SHP77 (cell line): Measurements from ENCODE around the gene CLEC18B.
"Not testable (repeated sequence)": the region's sequence is repeated elsewhere in the genome, so short reads cannot be mapped to it uniquely, and the experiment has no call there.

ENCODE experiments used
- DNase-seq, 2 experiments: peaks; one replicate each; lab custom pipeline; 2025; lab: John Stamatoyannopoulos, UW

Gene CLEC18B

GRCh38 chr16:74420612-74421481 lies at the start of gene CLEC18B:
Gene CLEC18B (minus strand): TSS chr16:74421478. CDS start chr16:74421270, 208 bp downstream.
- DNase-seq, result not testable (repeated sequence)

- no peak for DNase-seq
Observed at GRCh38 chr16:74469946-74470478, 48.7 kb upstream of the CLEC18B start.

- no peak for DNase-seq
Observed at GRCh38 chr16:74468807-74469525, 47.7 kb upstream of the CLEC18B start.

- DNase-seq, result no peak
Observed at GRCh38 chr16:74466872-74467271, 45.6 kb upstream of the CLEC18B start.

GRCh38 chr16:74465851-74466685 lies 44.8 kb upstream of the CLEC18B start:
- no peak for DNase-seq

GRCh38 chr16:74465281-74465680 lies 44.0 kb upstream of the CLEC18B start:
- DNase-seq, result no peak

- DNase-seq, result no peak
Observed at GRCh38 chr16:74463888-74464287, 42.6 kb upstream of the CLEC18B start.

- no peak for DNase-seq
Observed at GRCh38 chr16:74462361-74462760, 41.1 kb upstream of the CLEC18B start.

- no peak for DNase-seq
Observed at GRCh38 chr16:74461826-74462225, 40.5 kb upstream of the CLEC18B start.

GRCh38 chr16:74460542-74460941 lies 39.3 kb upstream of the CLEC18B start:
- DNase-seq, result no peak

GRCh38 chr16:74456290-74456625 lies 35.0 kb upstream of the CLEC18B start:
- DNase-seq, result no peak

- DNase-seq, result no peak
Observed at GRCh38 chr16:74455619-74456289, 34.5 kb upstream of the CLEC18B start.

GRCh38 chr16:74455213-74455612 lies 33.9 kb upstream of the CLEC18B start:
- DNase-seq, result no peak

GRCh38 chr16:74451951-74452758 lies 30.9 kb upstream of the CLEC18B start:
- DNase-seq, result no peak

- no peak for DNase-seq
Observed at GRCh38 chr16:74450967-74451760, 29.9 kb upstream of the CLEC18B start.

GRCh38 chr16:74450236-74450635 lies 29.0 kb upstream of the CLEC18B start:
- no peak for DNase-seq

- DNase-seq, result no peak
Observed at GRCh38 chr16:74449470-74449869, 28.2 kb upstream of the CLEC18B start.

GRCh38 chr16:74448990-74449389 lies 27.7 kb upstream of the CLEC18B start:
- DNase-seq, result no peak

GRCh38 chr16:74447578-74447977 lies 26.3 kb upstream of the CLEC18B start:
- DNase-seq, result no peak

- DNase-seq, result no peak
Observed at GRCh38 chr16:74446866-74447265, 25.6 kb upstream of the CLEC18B start.
